22Rv1 (cell line): ENCODE data around the gene CLEC2L.

Source experiments
- CTCF ChIP-seq: fragments of 450-650 bp; IDR thresholded peaks from 2 replicates; pipeline ENCODE4 v1.5.1; 2017; ENCODE audit warnings: mild to moderate bottlenecking
- ZFX ChIP-seq: fragments of 450-650 bp; IDR thresholded peaks from 2 replicates; pipeline ENCODE4 v1.6.1; 2017; ENCODE audit warnings: antibody characterized with exemption, borderline replicate concordance

- no peak for TF ChIP-seq CTCF
- TF ChIP-seq ZFX = no peak
Measured at GRCh38 chr7:139532636-139533155, 9.2 kb downstream of the CLEC2L start.
